ENCODE measurements around the gene GPR50. TPM values are rescaled to one million over a fixed set of nuclear protein-coding genes. Genes with fewer than 3 reads are reported as not detected.

The GPR50 gene
- total RNA-seq, 4 donors from 2014 or later, result not detected

DNA sequence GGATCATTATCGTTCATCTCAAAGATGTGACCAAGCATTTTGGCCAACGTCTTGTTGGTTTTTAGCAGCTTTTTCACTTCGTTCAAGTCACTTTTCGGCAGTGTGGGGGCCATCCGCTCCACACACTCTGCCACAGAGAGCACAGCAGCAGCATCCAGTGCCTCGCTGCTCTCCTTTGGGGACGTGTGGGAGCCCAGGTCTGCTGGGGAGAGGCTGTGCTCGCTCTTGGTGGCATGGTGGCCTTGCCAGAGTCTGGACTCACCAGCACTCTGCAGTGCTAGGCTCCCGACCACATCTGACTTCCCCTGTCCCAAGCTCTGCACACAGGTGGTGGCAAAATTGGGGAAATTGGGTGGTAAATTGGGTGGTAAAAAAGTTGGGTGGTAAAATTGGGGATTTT is 50.6 kb downstream of the GPR50 start:
- no peak for TF ChIP-seq CTCF (IDR thresholded peaks at IDR 0.05; ENCODE audit: low read depth)

DNA sequence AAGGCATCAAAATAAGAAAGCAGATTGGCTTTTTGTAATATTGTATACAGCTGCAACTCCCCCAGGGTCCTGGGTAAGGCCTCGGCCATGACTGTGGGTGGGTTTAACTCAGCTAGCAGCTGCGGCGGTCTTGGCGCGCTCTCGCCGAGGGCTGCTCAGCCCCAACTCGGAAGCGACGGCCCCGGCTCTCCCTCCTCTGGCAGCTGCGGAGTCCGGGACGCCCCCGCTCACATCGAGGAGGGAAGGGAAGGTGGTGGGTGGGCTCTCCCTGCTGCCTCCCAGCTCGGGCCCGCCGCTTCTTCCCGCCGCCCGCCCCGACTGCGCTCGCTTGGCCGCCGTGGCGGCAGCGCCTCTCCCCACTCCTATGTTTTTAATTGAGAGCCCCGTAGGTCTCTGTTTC is 51.2 kb downstream of the GPR50 start:
- TF ChIP-seq CTCF (IDR thresholded peaks at IDR 0.05; ENCODE audit: low read depth), result no peak

DNA sequence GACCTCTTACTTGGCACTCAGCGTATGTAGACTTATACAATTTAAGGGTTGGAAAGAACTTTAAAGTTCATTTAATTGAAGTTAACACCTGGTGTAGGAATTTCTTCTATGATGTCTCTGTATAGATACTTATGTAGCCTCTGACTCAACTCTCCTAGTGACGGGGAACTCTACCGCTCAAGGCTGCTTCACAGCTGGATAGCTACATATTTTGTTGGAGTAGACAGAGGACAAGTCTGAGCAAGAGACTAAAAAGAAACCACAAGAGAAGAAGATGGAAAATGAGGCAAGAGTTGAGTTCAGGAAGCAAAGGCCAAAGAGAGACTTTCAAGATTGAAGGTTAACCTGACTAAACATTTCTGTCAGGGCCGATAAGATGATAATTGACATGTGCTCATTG is 52.6 kb downstream of the GPR50 start:
- no peak for TF ChIP-seq CTCF (IDR thresholded peaks at IDR 0.05; ENCODE audit: low read depth)

Small RNA genes lying within 50 kb of the gene (small RNA-seq; reads per million reads assigned to genes)
- gene MIR4330, result not detected

Other genes starting within 250 kb of the GPR50 start
- 1 to 10 TPM; 1.5 to 6.3 (median 4.7) TPM for gene HMGB3, start 193.2 kb upstream of the GPR50 start, total RNA-seq
- gene VMA21, start 220.6 kb downstream of the GPR50 start, total RNA-seq, result 10 to 100 TPM; 26.2 to 46.3 (median 29.9) TPM